HG03139 (cell line): Measurements from ENCODE around the gene HLA-DPA1.

Experiments used
- ATAC-seq: cut with Tn5 transposase; IDR thresholded peaks from one replicate; pipeline ENCODE4 v1.9.1; 2021; ENCODE audit not compliant: unreplicated experiment

HLA-DPA1 gene

GRCh38 chr6:33018418-33018817 lies 55.0 kb downstream of the HLA-DPA1 start:
- ATAC-seq = no peak

- no peak for ATAC-seq
These were observed 55.6 kb downstream of the HLA-DPA1 start for GRCh38 chr6:33017694-33018353.

GRCh38 chr6:33017018-33017417 lies 56.4 kb downstream of the HLA-DPA1 start:
- ATAC-seq = no peak

GRCh38 chr6:33015798-33016197 lies 57.7 kb downstream of the HLA-DPA1 start:
- ATAC-seq = no peak

GRCh38 chr6:33014841-33015634 lies 58.4 kb downstream of the HLA-DPA1 start:
- ATAC-seq = no peak
